HFF-Myc (cell line): ENCODE data around the gene CENPW.

Experiments
- DNase-seq: peaks from one replicate; pipeline ENCODE4 v3.0.0-alpha.2; 2011; ENCODE audit warnings: low read depth; ENCODE audit errors: extremely low read depth
- H3K4me3 ChIP-seq: replicated peaks from 2 replicates; pipeline ENCODE4 v1.5.1; 2011; ENCODE audit warnings: low read depth, mild to moderate bottlenecking, control low read depth, low read length
- CTCF ChIP-seq: IDR thresholded peaks from 2 replicates; pipeline ENCODE4 v1.5.1; 2012; ENCODE audit warnings: mild to moderate bottlenecking, low read depth, low read length, control low read depth; ENCODE audit errors: missing control alignments

Gene CENPW

GRCh38 chr6:126308362-126308761 is 31.6 kb upstream of the CENPW start:
- no peak for TF ChIP-seq CTCF
- no peak for DNase-seq
- H3K4me3 ChIP-seq = no peak overlapping the region

GRCh38 chr6:126312013-126312665 is 27.8 kb upstream of the CENPW start:
- peak; percentile 36 for TF ChIP-seq CTCF
- no peak overlapping the region for H3K4me3 ChIP-seq
- DNase-seq = no peak

GRCh38 chr6:126313941-126314340 is 26.0 kb upstream of the CENPW start:
- DNase-seq = no peak
- TF ChIP-seq CTCF = no peak

GRCh38 chr6:126318797-126319196 is 21.1 kb upstream of the CENPW start:
- no peak for DNase-seq
- no peak for TF ChIP-seq CTCF

More at GRCh38 chr6:126313941-126314340, 26.0 kb upstream of the CENPW start:
- no peak overlapping the region for H3K4me3 ChIP-seq

GRCh38 chr6:126333729-126334128 is 6.2 kb upstream of the CENPW start:
- H3K4me3 ChIP-seq = no peak overlapping the region
- no peak for DNase-seq
- TF ChIP-seq CTCF = no peak

More at GRCh38 chr6:126318797-126319196, 21.1 kb upstream of the CENPW start:
- no peak overlapping the region for H3K4me3 ChIP-seq

- peak; percentile 12 for TF ChIP-seq CTCF
- no peak overlapping the region for H3K4me3 ChIP-seq
- no peak for DNase-seq
Observed at GRCh38 chr6:126335210-126335609, 4.7 kb upstream of the CENPW start.

GRCh38 chr6:126337323-126337722 is 2.6 kb upstream of the CENPW start:
- TF ChIP-seq CTCF = no peak
- H3K4me3 ChIP-seq = no peak overlapping the region
- no peak for DNase-seq
